Measurements from ENCODE around the gene NBPF12. TPM values are rescaled to one million over a fixed set of nuclear protein-coding genes. Genes with fewer than 3 reads are reported as not detected.
"Not testable (repeated sequence)": the region's sequence is repeated elsewhere in the genome, so short reads cannot be mapped to it uniquely, and the experiment has no call there.

Gene NBPF12
- total RNA-seq, 1 donor from 2014 or later = 14.7 TPM

GRCh38 chr1:146938927-146939786 is 1.0 kb downstream of the NBPF12 start:
- H3K9me3 ChIP-seq; DNase-seq (ENCODE audit: extremely low spot score in 2 of 2); H3K4me1 ChIP-seq; intact Hi-C loops (cut with DNase I); H3K27me3 ChIP-seq; H3K36me3 ChIP-seq: not testable (repeated sequence)
- H3K27ac ChIP-seq = peak overlapping the region; percentile 65
- H3K4me3 ChIP-seq = peak overlapping the region; percentile 60 to 66

- intact Hi-C loops (cut with DNase I); H3K4me3 ChIP-seq; H3K27me3 ChIP-seq; H3K4me1 ChIP-seq; H3K36me3 ChIP-seq; DNase-seq (ENCODE audit: extremely low spot score in 2 of 2); H3K27ac ChIP-seq; H3K9me3 ChIP-seq: not testable (repeated sequence)
Measured at GRCh38 chr1:146940293-146940692, 2.2 kb downstream of the NBPF12 start.

- H3K9me3 ChIP-seq; H3K27me3 ChIP-seq; H3K36me3 ChIP-seq; DNase-seq (ENCODE audit: extremely low spot score in 2 of 2); H3K4me1 ChIP-seq; H3K4me3 ChIP-seq; H3K27ac ChIP-seq; intact Hi-C loops (cut with DNase I): not testable (repeated sequence)
Measured at GRCh38 chr1:146943342-146943886, 5.3 kb downstream of the NBPF12 start.

GRCh38 chr1:146948127-146948526 is 10.0 kb downstream of the NBPF12 start:
- H3K9me3 ChIP-seq; DNase-seq (ENCODE audit: extremely low spot score in 2 of 2); H3K36me3 ChIP-seq; intact Hi-C loops (cut with DNase I); H3K4me3 ChIP-seq; H3K27ac ChIP-seq; H3K27me3 ChIP-seq; H3K4me1 ChIP-seq: not testable (repeated sequence)

- H3K4me3 ChIP-seq; DNase-seq (ENCODE audit: extremely low spot score in 2 of 2); H3K9me3 ChIP-seq; intact Hi-C loops (cut with DNase I); H3K27me3 ChIP-seq; H3K27ac ChIP-seq; H3K4me1 ChIP-seq; H3K36me3 ChIP-seq: not testable (repeated sequence)
Measured at GRCh38 chr1:146964340-146964739, 26.2 kb downstream of the NBPF12 start.

- H3K36me3 ChIP-seq = not testable (repeated sequence)
Measured at GRCh38 chr1:146966351-146966750, 28.2 kb downstream of the NBPF12 start.

GRCh38 chr1:146970656-146971055 is 32.5 kb downstream of the NBPF12 start:
- DNase-seq (ENCODE audit: extremely low spot score in 2 of 2); H3K36me3 ChIP-seq; intact Hi-C loops (cut with DNase I); H3K27ac ChIP-seq; H3K27me3 ChIP-seq; H3K4me1 ChIP-seq; H3K4me3 ChIP-seq; H3K9me3 ChIP-seq: not testable (repeated sequence)

More at GRCh38 chr1:146966351-146966750, 28.2 kb downstream of the NBPF12 start:
- H3K4me3 ChIP-seq; H3K27ac ChIP-seq; H3K9me3 ChIP-seq; H3K4me1 ChIP-seq; DNase-seq (ENCODE audit: extremely low spot score in 2 of 2); intact Hi-C loops (cut with DNase I); H3K27me3 ChIP-seq: not testable (repeated sequence)

- H3K27ac ChIP-seq; H3K4me1 ChIP-seq; H3K4me3 ChIP-seq; DNase-seq (ENCODE audit: extremely low spot score in 2 of 2); H3K9me3 ChIP-seq; H3K27me3 ChIP-seq; H3K36me3 ChIP-seq; intact Hi-C loops (cut with DNase I): not testable (repeated sequence)
Measured at GRCh38 chr1:146972681-146973080, 34.6 kb downstream of the NBPF12 start.

- H3K4me1 ChIP-seq; H3K27me3 ChIP-seq; DNase-seq (ENCODE audit: extremely low spot score in 2 of 2); H3K9me3 ChIP-seq; intact Hi-C loops (cut with DNase I); H3K4me3 ChIP-seq; H3K27ac ChIP-seq: not testable (repeated sequence)
- peaks cover 4 to 11% of the 10 kb centered on the region in 2 donors for H3K36me3 ChIP-seq
Measured at GRCh38 chr1:146985855-146986254, 47.7 kb downstream of the NBPF12 start.

GRCh38 chr1:146986450-146986849 is 48.3 kb downstream of the NBPF12 start:
- H3K27me3 ChIP-seq; H3K9me3 ChIP-seq; H3K4me1 ChIP-seq; H3K27ac ChIP-seq; DNase-seq (ENCODE audit: extremely low spot score in 2 of 2); intact Hi-C loops (cut with DNase I); H3K4me3 ChIP-seq: not testable (repeated sequence)
- H3K36me3 ChIP-seq = peaks cover 4 to 11% of the 10 kb centered on the region in 2 donors

GRCh38 chr1:146987502-146987901 is 49.4 kb downstream of the NBPF12 start:
- DNase-seq (ENCODE audit: extremely low spot score in 2 of 2); H3K4me3 ChIP-seq; H3K4me1 ChIP-seq; H3K27ac ChIP-seq; H3K9me3 ChIP-seq; H3K27me3 ChIP-seq; intact Hi-C loops (cut with DNase I): not testable (repeated sequence)
- H3K36me3 ChIP-seq = peaks cover 4 to 11% of the 10 kb centered on the region in 2 donors

GRCh38 chr1:146989455-146989854 is 51.3 kb downstream of the NBPF12 start:
- H3K36me3 ChIP-seq = peaks cover 4 to 11% of the 10 kb centered on the region in 2 donors
- H3K4me3 ChIP-seq; H3K9me3 ChIP-seq; intact Hi-C loops (cut with DNase I); H3K4me1 ChIP-seq; H3K27me3 ChIP-seq; H3K27ac ChIP-seq: not testable (repeated sequence)
- DNase-seq (ENCODE audit: extremely low spot score in 2 of 2) = peak in 1 of 2 donors; percentile 95

- H3K9me3 ChIP-seq; H3K4me3 ChIP-seq; H3K27me3 ChIP-seq; H3K27ac ChIP-seq; H3K36me3 ChIP-seq; intact Hi-C loops (cut with DNase I); DNase-seq (ENCODE audit: extremely low spot score in 2 of 2); H3K4me1 ChIP-seq: not testable (repeated sequence)
Measured at GRCh38 chr1:147008495-147008894, 70.4 kb downstream of the NBPF12 start.

GRCh38 chr1:147026975-147027374 is 88.9 kb downstream of the NBPF12 start:
- intact Hi-C loops (cut with DNase I); DNase-seq (ENCODE audit: extremely low spot score in 2 of 2); H3K4me1 ChIP-seq: not testable (repeated sequence)

More at GRCh38 chr1:147026975-147027374, 88.9 kb downstream of the NBPF12 start:
- H3K27me3 ChIP-seq, H3K4me3 ChIP-seq, H3K27ac ChIP-seq, H3K36me3 ChIP-seq, H3K9me3 ChIP-seq: not testable (repeated sequence)

All from vagina (tissue), 2 donors.